ENCODE measurements around the gene CCDC13.

The CCDC13 gene

DNA sequence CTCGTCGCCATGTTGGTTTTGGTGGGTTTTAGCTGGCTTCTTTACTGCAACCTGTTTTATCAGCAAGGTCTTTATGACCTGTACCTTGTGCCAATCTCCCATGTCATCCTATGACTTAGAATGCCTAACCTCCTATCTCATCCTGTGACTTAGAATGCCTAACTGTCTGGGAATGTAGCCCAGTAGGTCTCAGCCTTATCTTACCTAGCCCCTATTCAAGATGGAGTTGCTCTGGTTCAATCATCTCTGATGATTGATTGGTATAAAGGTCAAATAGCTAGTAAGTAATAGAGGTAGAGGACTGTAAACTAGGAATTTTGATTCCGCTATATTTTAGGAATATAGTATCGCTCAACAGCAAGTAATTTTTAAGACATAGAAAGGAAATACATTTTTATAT, 34.9 kb upstream of the CCDC13 start:
- Histone ChIP-seq H3K9me3 (ENCODE audit: control insufficient read depth in 2 of 2, low read length in 2 of 2) (no peaks in the 10 kb centered on the region), H3K27me3 (ENCODE audit: control insufficient read depth in 1 of 2, insufficient read depth in 2 of 2, low read length in 2 of 2) (no peaks in the 10 kb centered on the region), H3K36me3 (ENCODE audit: control insufficient read depth in 2 of 2, insufficient read depth in 2 of 2, low read length in 2 of 2) (no peaks in the 10 kb centered on the region), H3K27ac (ENCODE audit: low read length) (no peak overlapping the region), H3K4me1 (ENCODE audit: control insufficient read depth, insufficient read depth, low read length) (peaks cover 8% of the 10 kb centered on the region), H3K4me3 (ENCODE audit: low read length in 2 of 2) (no peak overlapping the region), H3K9ac (ENCODE audit: low read length in 2 of 2) (no peak overlapping the region)

DNA sequence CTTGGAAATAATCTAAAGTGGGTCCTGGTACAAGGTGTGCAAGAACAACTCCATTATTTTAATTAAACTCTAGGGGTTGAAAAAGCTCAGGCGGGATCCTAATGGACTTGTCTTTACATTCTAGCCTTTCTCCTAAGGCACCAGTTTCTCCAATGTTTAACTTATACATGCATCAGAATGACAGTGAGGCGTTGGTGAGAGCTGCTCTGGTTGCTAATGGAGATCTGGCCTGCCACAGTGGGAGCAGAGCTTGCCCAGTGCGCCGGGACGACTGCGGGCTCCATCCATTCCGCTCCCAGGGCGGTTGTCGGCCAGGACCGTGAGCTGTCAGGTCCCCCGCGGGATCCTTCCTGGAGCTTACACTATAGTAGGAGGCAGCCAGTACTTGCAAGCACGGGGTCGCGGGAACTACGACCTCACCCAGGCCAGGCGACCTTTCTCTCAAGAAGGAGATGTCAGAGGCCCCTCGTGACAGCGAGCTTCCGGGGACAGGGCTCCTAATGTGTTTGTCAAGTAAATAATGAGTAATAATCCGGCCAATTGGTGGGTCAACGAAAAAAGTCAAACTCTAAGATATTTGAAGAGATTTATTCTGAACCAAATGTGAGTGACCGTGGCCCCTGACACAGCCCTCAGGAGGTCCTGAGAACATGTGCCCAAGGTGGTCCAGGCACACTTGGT, 32.2 kb upstream of the CCDC13 start:
- H3K9me3 ChIP-seq (ENCODE audit: control insufficient read depth in 2 of 2, low read length in 2 of 2), result no peaks in the 10 kb centered on the region
- H3K27me3 ChIP-seq (ENCODE audit: control insufficient read depth in 1 of 2, insufficient read depth in 2 of 2, low read length in 2 of 2), result no peaks in the 10 kb centered on the region
- H3K9ac ChIP-seq (ENCODE audit: low read length in 2 of 2), result peak overlapping the region in 1 of 2 donors; percentile 85
- H3K4me3 ChIP-seq (ENCODE audit: low read length in 2 of 2), result peak overlapping the region; percentile 80 to 95
- no peaks in the 10 kb centered on the region for H3K36me3 ChIP-seq (ENCODE audit: control insufficient read depth in 2 of 2, insufficient read depth in 2 of 2, low read length in 2 of 2)
- H3K27ac ChIP-seq (ENCODE audit: low read length), result no peak overlapping the region
- peaks cover 22% of the 10 kb centered on the region for H3K4me1 ChIP-seq (ENCODE audit: control insufficient read depth, insufficient read depth, low read length)

DNA sequence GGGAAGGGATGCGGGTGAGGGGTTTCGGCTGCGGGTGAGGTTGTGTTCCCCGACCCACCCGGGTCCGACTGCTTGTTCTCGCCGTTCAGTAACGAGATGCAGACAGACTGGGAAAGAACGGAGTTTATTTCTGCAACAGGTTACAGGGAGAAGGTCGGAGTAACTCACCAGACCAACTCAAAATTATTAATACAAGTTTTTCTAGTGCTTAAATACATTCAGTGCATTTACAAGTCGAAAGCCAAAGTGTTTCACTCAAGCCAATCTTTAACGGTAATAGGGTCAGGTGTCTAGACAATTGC, 31.7 kb upstream of the CCDC13 start:
- H3K9ac ChIP-seq (ENCODE audit: low read length in 2 of 2), result peak overlapping the region; percentile 85
- no peaks in the 10 kb centered on the region for H3K9me3 ChIP-seq (ENCODE audit: control insufficient read depth in 2 of 2, low read length in 2 of 2)
- peak overlapping the region; percentile 80 to 95 for H3K4me3 ChIP-seq (ENCODE audit: low read length in 2 of 2)
- peaks cover 27% of the 10 kb centered on the region for H3K4me1 ChIP-seq (ENCODE audit: control insufficient read depth, insufficient read depth, low read length)
- H3K27ac ChIP-seq (ENCODE audit: low read length), result peak overlapping the region; percentile 97
- no peaks in the 10 kb centered on the region for H3K27me3 ChIP-seq (ENCODE audit: control insufficient read depth in 1 of 2, insufficient read depth in 2 of 2, low read length in 2 of 2)
- H3K36me3 ChIP-seq (ENCODE audit: control insufficient read depth in 2 of 2, insufficient read depth in 2 of 2, low read length in 2 of 2), result no peaks in the 10 kb centered on the region

DNA sequence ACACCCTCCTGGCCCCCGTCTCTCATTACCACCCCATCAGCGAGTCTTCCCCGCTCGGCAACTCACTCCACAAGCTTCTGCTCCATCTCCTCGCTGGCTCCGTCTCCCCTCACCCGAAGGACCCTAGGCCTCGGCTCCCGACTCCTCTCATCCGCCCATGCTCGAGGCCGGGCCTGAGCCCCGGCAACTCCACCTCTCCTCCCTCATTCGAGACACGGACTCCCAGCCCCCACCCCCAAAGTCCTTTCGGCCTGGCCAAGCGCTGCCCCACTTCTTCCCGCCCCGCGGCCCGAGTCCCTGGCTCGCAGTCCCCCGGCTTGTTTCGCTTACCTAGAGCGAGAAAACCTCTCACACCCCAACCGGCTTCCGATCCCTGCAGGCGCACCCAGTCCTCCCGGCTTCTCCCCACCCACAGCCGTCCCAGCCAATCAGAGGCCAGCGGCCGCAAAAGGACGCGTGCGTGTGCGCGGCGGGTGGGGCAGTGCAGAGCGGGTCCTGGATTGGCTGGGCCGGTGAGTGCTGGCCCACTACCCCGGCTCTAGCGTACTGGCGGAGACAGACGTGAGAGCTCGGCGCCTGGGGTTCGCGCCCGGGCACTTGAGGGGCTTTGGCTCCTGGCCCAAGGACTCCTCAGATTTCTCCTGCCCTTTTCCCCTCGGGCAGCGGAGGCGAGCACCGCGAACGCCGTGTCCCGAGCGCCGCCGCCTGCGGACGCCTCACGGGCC, 31.2 kb upstream of the CCDC13 start, which contains the start of gene HIGD1A:
HIGD1A (minus strand) TSS at position 385 of the 725 bp plus-strand sequence. CDS start 10,237 bp downstream, outside the sequence.
- no peaks in the 10 kb centered on the region for H3K27me3 ChIP-seq (ENCODE audit: control insufficient read depth in 1 of 2, insufficient read depth in 2 of 2, low read length in 2 of 2)
- peak within 1 kb of the TSS; percentile 97 for H3K27ac ChIP-seq (ENCODE audit: low read length)
- H3K9me3 ChIP-seq (ENCODE audit: control insufficient read depth in 2 of 2, low read length in 2 of 2), result no peaks in the 10 kb centered on the region
- no peaks in the 10 kb centered on the region for H3K36me3 ChIP-seq (ENCODE audit: control insufficient read depth in 2 of 2, insufficient read depth in 2 of 2, low read length in 2 of 2)
- H3K4me3 ChIP-seq (ENCODE audit: low read length in 2 of 2), result peak within 1 kb of the TSS; percentile 82 to 95
- H3K9ac ChIP-seq (ENCODE audit: low read length in 2 of 2), result peak within 1 kb of the TSS; percentile 85 to 98
- H3K4me1 ChIP-seq (ENCODE audit: control insufficient read depth, insufficient read depth, low read length), result peaks cover 32% of the 10 kb centered on the region

DNA sequence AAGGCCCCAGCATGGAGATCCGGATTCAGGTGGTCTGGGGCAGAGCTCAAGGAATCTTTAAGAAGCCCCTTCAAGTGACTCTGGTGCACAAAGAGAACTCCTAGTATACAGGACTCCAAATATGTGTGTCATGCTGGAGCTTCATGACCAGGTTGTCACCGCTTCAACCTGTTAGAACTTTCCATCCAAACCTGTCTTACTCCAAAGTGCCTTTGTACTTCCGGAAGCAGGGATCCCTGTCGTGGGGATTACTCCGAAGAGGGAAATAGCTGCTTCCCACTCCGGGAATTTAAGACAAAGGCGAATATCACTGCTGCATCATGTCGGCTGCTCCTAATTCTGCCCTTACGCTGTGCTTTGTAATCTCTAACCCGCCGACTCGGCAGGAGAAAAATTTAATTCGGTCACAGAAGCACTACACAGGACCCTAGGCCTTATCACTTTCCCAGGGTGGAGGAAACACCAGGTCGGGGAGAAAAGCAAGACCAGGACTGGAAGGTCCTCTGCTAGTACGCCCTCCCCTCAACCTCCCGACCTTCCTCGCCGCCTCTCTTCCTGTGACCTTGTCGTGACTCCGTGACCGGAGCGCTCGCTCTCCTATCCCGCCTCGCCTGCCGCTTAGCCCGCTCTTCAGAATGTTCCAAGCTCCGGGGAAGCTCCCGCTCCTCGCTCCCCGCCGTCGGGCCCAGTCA, 30.5 kb upstream of the CCDC13 start:
- Histone ChIP-seq H3K27ac (ENCODE audit: low read length) (peak overlapping the region; percentile 97), H3K4me3 (ENCODE audit: low read length in 2 of 2) (peak overlapping the region; percentile 82 to 95), H3K36me3 (ENCODE audit: control insufficient read depth in 2 of 2, insufficient read depth in 2 of 2, low read length in 2 of 2) (no peaks in the 10 kb centered on the region), H3K9ac (ENCODE audit: low read length in 2 of 2) (peak overlapping the region; percentile 85 to 98), H3K4me1 (ENCODE audit: control insufficient read depth, insufficient read depth, low read length) (peaks cover 33% of the 10 kb centered on the region), H3K27me3 (ENCODE audit: control insufficient read depth in 1 of 2, insufficient read depth in 2 of 2, low read length in 2 of 2) (no peaks in the 10 kb centered on the region), H3K9me3 (ENCODE audit: control insufficient read depth in 2 of 2, low read length in 2 of 2) (no peaks in the 10 kb centered on the region)

DNA sequence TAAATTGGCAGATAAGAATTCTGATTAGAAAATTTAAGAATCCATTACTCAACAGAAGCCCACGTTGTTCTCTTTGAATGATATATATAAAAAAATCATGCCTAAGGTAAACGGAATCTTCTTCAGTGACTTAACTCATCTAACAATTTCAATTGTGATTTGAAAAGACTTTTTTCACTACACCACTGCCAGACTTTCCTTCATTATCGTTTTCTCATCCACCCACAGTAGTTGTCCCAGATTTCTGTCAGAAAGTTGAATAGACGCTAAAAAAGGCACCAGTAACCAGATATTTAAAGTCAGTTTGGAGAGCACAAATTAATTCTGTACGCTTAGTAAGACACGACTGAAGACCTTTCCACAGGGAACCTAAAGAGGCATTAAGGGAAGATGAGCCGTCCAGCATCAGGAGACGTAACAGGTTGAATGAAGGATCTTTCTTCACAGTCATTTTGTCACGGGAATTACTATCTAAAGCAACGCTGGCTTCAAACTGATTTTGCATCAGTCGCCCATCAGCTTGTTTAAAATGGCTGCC, 29.9 kb upstream of the CCDC13 start:
- peaks cover 33% of the 10 kb centered on the region for H3K4me1 ChIP-seq (ENCODE audit: control insufficient read depth, insufficient read depth, low read length)

DNA sequence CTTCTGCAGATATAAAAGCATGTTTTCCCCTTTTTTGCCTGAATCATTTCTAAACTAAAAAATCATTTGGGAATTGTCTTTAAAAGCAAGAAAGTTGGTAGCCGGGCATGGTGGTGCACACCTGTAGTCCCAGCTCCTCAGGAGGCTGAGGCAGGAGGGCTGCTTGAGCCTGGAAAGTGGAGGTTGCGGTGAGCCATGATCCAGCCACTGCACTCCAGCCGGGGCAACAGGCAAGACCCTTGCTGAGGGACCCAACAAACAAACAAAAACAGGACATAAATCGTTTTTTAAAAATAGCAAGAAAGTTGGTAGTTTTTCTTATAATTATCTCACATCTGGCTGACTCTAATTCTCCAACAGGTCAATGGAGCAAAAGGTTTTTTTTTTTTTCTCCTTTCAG, 28.7 kb upstream of the CCDC13 start:
- H3K4me3 ChIP-seq (ENCODE audit: low read length in 2 of 2), result no peak overlapping the region
- H3K27me3 ChIP-seq (ENCODE audit: control insufficient read depth in 1 of 2, insufficient read depth in 2 of 2, low read length in 2 of 2), result no peaks in the 10 kb centered on the region
- peak overlapping the region; percentile 31 for H3K27ac ChIP-seq (ENCODE audit: low read length)
- H3K4me1 ChIP-seq (ENCODE audit: control insufficient read depth, insufficient read depth, low read length), result peaks cover 33% of the 10 kb centered on the region
- H3K9me3 ChIP-seq (ENCODE audit: control insufficient read depth in 2 of 2, low read length in 2 of 2), result no peaks in the 10 kb centered on the region
- peak overlapping the region in 1 of 2 donors; percentile 85 for H3K9ac ChIP-seq (ENCODE audit: low read length in 2 of 2)
- H3K36me3 ChIP-seq (ENCODE audit: control insufficient read depth in 2 of 2, insufficient read depth in 2 of 2, low read length in 2 of 2), result no peaks in the 10 kb centered on the region

More for the DNA sequence above, 29.9 kb upstream of the CCDC13 start:
- H3K27me3 ChIP-seq (ENCODE audit: control insufficient read depth in 1 of 2, insufficient read depth in 2 of 2, low read length in 2 of 2), result no peaks in the 10 kb centered on the region
- H3K4me3 ChIP-seq (ENCODE audit: low read length in 2 of 2), result peak overlapping the region; percentile 82 to 95
- H3K9ac ChIP-seq (ENCODE audit: low read length in 2 of 2), result peak overlapping the region; percentile 85 to 98
- H3K27ac ChIP-seq (ENCODE audit: low read length), result peak overlapping the region; percentile 97
- no peaks in the 10 kb centered on the region for H3K36me3 ChIP-seq (ENCODE audit: control insufficient read depth in 2 of 2, insufficient read depth in 2 of 2, low read length in 2 of 2)
- no peaks in the 10 kb centered on the region for H3K9me3 ChIP-seq (ENCODE audit: control insufficient read depth in 2 of 2, low read length in 2 of 2)

DNA sequence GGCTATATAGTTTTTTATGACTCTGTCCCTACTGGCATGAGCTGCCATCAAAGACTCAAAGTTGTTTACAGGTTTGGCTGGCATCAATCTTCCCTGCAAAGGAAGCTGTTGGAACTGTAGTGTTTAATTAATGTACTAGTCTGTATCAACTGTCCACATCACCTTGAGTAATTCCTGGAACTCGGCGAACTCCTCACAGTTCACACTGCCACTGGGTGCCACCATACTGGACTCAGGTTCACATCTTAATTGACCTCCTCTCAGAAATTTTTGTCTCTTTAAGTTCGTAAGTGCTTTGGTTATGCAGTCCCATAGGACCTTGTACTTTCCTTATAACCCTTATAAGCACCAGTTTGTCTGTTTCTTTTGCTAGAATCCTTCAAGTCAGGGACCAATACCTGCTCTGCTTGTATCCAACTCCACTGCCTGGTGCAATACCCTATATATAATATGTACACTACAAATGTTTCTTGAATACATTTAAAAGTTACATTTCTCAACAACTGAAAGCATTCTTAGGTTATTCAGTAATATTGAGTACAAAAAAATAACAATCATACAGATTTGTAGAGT, 28.1 kb upstream of the CCDC13 start:
- Histone ChIP-seq H3K4me1 (ENCODE audit: control insufficient read depth, insufficient read depth, low read length) (peaks cover 33% of the 10 kb centered on the region), H3K36me3 (ENCODE audit: control insufficient read depth in 2 of 2, insufficient read depth in 2 of 2, low read length in 2 of 2) (no peaks in the 10 kb centered on the region), H3K27ac (ENCODE audit: low read length) (no peak overlapping the region), H3K9me3 (ENCODE audit: control insufficient read depth in 2 of 2, low read length in 2 of 2) (no peaks in the 10 kb centered on the region), H3K27me3 (ENCODE audit: control insufficient read depth in 1 of 2, insufficient read depth in 2 of 2, low read length in 2 of 2) (no peaks in the 10 kb centered on the region), H3K4me3 (ENCODE audit: low read length in 2 of 2) (no peak overlapping the region), H3K9ac (ENCODE audit: low read length in 2 of 2) (no peak overlapping the region)

DNA sequence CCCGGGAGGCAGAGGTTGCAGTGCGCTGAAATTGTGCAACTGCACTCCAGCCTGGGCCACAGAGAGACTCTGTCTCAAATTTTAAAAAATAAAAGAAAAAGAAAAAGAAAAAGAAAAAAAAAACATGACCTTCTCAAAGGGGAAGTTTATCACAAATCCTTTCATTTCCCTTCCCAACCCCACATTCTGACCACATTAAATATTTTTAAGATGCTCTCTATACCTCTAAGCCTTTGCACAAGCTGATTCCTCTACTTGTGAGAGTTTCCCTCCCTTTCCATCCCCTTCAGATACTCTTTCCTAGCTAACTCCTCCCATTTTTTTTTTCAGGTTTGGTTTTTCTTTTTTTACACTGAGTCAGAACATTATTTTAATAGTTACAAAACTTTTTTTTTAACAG, 27.2 kb upstream of the CCDC13 start:
- peak overlapping the region; percentile 2 for H3K27ac ChIP-seq (ENCODE audit: low read length)
- peaks cover 33% of the 10 kb centered on the region for H3K4me1 ChIP-seq (ENCODE audit: control insufficient read depth, insufficient read depth, low read length)
- no peak overlapping the region for H3K4me3 ChIP-seq (ENCODE audit: low read length in 2 of 2)
- H3K9me3 ChIP-seq (ENCODE audit: control insufficient read depth in 2 of 2, low read length in 2 of 2), result no peaks in the 10 kb centered on the region
- H3K9ac ChIP-seq (ENCODE audit: low read length in 2 of 2), result no peak overlapping the region
- H3K27me3 ChIP-seq (ENCODE audit: control insufficient read depth in 1 of 2, insufficient read depth in 2 of 2, low read length in 2 of 2), result no peaks in the 10 kb centered on the region
- H3K36me3 ChIP-seq (ENCODE audit: control insufficient read depth in 2 of 2, insufficient read depth in 2 of 2, low read length in 2 of 2), result no peaks in the 10 kb centered on the region

DNA sequence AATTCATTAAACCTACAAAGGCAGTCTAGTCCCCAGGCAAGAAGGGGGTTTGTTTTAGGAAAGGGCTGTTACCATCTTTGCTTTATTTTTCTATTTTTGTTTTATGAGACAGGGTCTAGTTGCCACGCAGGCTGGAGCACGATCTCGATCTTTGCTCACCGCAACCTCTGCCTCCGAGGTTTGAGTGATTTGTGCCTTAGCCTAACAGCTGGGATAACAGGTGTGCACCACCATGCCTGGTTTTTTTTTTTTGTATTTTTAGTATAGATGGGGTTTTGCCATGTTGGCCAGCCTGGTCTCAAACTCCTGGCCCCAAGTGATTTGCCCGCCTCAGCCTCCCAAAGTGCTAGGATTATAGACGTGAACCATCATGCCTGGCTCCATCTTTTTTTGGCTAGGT, 26.3 kb upstream of the CCDC13 start:
- H3K36me3 ChIP-seq (ENCODE audit: control insufficient read depth in 2 of 2, insufficient read depth in 2 of 2, low read length in 2 of 2), result no peaks in the 10 kb centered on the region
- no peak overlapping the region for H3K27ac ChIP-seq (ENCODE audit: low read length)
- no peaks in the 10 kb centered on the region for H3K9me3 ChIP-seq (ENCODE audit: control insufficient read depth in 2 of 2, low read length in 2 of 2)
- peaks cover 33% of the 10 kb centered on the region for H3K4me1 ChIP-seq (ENCODE audit: control insufficient read depth, insufficient read depth, low read length)
- no peak overlapping the region for H3K4me3 ChIP-seq (ENCODE audit: low read length in 2 of 2)
- no peak overlapping the region for H3K9ac ChIP-seq (ENCODE audit: low read length in 2 of 2)
- no peaks in the 10 kb centered on the region for H3K27me3 ChIP-seq (ENCODE audit: control insufficient read depth in 1 of 2, insufficient read depth in 2 of 2, low read length in 2 of 2)

Measured in stomach smooth muscle (tissue), 2 donors.